ENCODE measurements around the gene GART.

GART gene

DNA sequence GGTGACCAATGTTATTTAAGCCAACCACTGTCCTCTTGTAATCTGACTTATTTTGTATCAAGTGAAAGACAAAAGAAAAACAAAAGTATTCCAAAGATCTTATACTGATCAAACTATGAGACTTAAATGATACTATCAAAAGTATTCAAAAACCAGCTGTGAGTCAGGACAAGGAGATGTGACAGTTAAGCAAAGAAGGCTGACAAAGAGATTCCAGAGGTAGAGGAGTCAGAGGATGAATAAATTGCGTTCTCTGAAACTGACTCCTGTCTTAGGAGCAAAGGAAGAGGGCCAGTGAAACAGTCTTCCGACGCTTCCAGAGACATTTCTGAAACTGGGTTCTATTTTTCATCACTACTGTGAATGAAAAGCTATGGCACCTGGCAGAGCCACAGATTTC is 83.1 kb downstream of the GART start:
- H3K27me3 ChIP-seq (ENCODE audit: insufficient read depth, poor library complexity, severe bottlenecking): no peaks in the 10 kb centered on the region
- no peak overlapping the region for H3K4me3 ChIP-seq (replicated peaks; ENCODE audit: insufficient read depth, low read length)
- TF ChIP-seq, protein P1, sequence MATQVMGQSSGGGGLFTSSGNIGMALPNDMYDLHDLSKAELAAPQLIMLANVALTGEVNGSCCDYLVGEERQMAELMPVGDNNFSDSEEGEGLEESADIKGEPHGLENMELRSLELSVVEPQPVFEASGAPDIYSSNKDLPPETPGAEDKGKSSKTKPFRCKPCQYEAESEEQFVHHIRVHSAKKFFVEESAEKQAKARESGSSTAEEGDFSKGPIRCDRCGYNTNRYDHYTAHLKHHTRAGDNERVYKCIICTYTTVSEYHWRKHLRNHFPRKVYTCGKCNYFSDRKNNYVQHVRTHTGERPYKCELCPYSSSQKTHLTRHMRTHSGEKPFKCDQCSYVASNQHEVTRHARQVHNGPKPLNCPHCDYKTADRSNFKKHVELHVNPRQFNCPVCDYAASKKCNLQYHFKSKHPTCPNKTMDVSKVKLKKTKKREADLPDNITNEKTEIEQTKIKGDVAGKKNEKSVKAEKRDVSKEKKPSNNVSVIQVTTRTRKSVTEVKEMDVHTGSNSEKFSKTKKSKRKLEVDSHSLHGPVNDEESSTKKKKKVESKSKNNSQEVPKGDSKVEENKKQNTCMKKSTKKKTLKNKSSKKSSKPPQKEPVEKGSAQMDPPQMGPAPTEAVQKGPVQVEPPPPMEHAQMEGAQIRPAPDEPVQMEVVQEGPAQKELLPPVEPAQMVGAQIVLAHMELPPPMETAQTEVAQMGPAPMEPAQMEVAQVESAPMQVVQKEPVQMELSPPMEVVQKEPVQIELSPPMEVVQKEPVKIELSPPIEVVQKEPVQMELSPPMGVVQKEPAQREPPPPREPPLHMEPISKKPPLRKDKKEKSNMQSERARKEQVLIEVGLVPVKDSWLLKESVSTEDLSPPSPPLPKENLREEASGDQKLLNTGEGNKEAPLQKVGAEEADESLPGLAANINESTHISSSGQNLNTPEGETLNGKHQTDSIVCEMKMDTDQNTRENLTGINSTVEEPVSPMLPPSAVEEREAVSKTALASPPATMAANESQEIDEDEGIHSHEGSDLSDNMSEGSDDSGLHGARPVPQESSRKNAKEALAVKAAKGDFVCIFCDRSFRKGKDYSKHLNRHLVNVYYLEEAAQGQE (IDR thresholded peaks at IDR 0.05; ENCODE audit: insufficient replicate concordance, low read depth): no peak
- TF ChIP-seq GABPA (IDR thresholded peaks at IDR 0.05; ENCODE audit: low read depth): no peak
- TF ChIP-seq, protein P2, sequence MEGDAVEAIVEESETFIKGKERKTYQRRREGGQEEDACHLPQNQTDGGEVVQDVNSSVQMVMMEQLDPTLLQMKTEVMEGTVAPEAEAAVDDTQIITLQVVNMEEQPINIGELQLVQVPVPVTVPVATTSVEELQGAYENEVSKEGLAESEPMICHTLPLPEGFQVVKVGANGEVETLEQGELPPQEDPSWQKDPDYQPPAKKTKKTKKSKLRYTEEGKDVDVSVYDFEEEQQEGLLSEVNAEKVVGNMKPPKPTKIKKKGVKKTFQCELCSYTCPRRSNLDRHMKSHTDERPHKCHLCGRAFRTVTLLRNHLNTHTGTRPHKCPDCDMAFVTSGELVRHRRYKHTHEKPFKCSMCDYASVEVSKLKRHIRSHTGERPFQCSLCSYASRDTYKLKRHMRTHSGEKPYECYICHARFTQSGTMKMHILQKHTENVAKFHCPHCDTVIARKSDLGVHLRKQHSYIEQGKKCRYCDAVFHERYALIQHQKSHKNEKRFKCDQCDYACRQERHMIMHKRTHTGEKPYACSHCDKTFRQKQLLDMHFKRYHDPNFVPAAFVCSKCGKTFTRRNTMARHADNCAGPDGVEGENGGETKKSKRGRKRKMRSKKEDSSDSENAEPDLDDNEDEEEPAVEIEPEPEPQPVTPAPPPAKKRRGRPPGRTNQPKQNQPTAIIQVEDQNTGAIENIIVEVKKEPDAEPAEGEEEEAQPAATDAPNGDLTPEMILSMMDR (IDR thresholded peaks at IDR 0.05; ENCODE audit: insufficient read depth, low read length): no peak
- no peak for TF ChIP-seq POLR2AphosphoS5 (IDR thresholded peaks at IDR 0.05; ENCODE audit: low read depth)
- TF ChIP-seq SPI1 (IDR thresholded peaks at IDR 0.05; ENCODE audit: borderline replicate concordance, low read depth): no peak
- no peak for DNase-seq (ENCODE audit: low read depth in 1 of 2, low spot score in 1 of 2)
- H3K27ac ChIP-seq (replicated peaks): no peak overlapping the region

- H3K27me3 ChIP-seq (ENCODE audit: insufficient read depth, poor library complexity, severe bottlenecking): no peaks in the 10 kb centered on the region
- no peak overlapping the region for H3K27ac ChIP-seq (replicated peaks)
- no peak for DNase-seq (ENCODE audit: low read depth in 1 of 2, low spot score in 1 of 2)
- TF ChIP-seq, protein P1 (IDR thresholded peaks at IDR 0.05; ENCODE audit: insufficient replicate concordance, low read depth): no peak
- TF ChIP-seq, protein P2 (IDR thresholded peaks at IDR 0.05; ENCODE audit: insufficient read depth, low read length): no peak
- TF ChIP-seq SPI1 (IDR thresholded peaks at IDR 0.05; ENCODE audit: borderline replicate concordance, low read depth) (no peak), POLR2AphosphoS5 (IDR thresholded peaks at IDR 0.05; ENCODE audit: low read depth) (no peak), GABPA (IDR thresholded peaks at IDR 0.05; ENCODE audit: low read depth) (no peak)
- no peak overlapping the region for H3K4me3 ChIP-seq (replicated peaks; ENCODE audit: insufficient read depth, low read length)
Observed at GRCh38 chr21:33455686-33456446, 86.1 kb downstream of the GART start.

Measured in HL-60 (cell line).